ENCODE measurements around the gene C16orf95. TPM values are rescaled to one million over a fixed set of nuclear protein-coding genes. Genes with fewer than 3 reads are reported as not detected.
A peak's percentile ranks its signal among the peaks of the same experiment; 100 is the strongest.

Gene C16orf95
- polyA plus RNA-seq, 2 of the 4 experiments (the other 2 are of a cell fraction) = 3.5 to 6.3 TPM

DNA sequence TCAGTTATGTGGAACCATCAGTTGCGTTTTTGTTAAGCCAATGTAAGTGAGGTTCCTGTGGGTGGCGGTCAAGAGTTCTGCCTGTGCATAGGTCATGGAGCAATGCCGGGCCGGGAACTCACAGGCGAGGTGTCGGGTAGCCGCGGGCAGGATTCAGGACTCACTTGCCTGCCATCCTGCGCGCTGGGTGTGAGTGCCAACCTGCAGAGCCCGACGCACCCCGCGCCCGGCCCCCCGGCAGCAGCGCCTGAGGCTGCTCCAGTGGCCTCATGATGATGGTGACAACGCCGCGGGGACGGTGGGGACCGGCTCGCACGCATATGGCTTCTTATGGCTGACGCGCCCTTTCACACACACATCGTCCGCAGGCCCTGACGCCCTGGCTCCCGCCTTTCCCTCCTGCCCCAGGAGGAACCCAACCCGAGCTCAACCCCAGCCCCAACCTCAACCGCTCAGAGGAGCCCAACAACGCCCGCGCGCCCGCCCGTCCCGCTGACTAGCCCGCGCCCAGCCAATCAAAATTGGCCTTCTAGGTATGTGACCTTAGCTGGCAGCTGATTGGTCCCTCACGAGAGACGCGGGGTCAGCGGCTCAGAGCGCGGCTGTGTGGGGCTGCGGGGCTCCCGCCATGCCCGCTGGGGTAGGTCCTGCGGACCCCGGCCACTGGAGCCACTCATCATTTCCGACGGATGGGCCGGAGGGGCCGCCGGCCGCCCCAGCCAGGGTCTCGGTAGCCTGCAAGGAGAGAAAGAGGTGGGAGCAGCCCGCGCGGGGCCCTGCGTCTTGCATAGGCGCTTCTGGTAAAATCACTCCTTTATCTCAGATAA is at the start of gene C16orf95 (continued):
- TF ChIP-seq HEYL (CRISPR knock-in tag; IDR thresholded peaks at IDR 0.05) (no peak), POLR2AphosphoS2 (conservative IDR thresholded peaks at IDR 0.05; ENCODE audit: low read length) (no peak), ESRRA (IDR thresholded peaks at IDR 0.05; ENCODE audit: borderline replicate concordance, low read length) (no peak), MAFK (IDR thresholded peaks at IDR 0.05; ENCODE audit: partially characterized antibody) (no peak), CTCF (IDR thresholded peaks at IDR 0.05) (peak; percentile 52), RAD21 (conservative IDR thresholded peaks at IDR 0.05 in 1 of 2, IDR thresholded peaks at IDR 0.05 in 1 of 2) (peak; percentile 34 to 50)

DNA sequence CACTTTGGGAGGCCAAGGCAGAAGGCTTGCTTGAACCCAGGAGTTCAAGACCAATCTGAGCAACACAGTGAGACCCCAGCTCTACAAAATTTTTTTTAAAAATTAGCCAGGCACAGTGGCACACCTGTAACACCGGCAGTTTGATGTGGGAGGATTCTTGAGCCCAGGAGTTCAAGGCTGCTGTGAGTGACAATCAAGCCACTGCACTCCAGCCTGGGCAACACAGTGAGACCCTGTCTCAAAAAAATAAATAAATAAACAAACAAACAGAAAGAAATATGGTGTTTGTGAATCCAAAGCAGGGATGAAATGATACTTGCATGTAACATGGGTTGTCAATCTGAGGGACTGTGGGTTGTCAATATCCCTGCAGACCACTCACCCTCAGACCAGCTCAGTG is 49.7 kb upstream of the C16orf95 start:
- H3K27ac ChIP-seq = no peak overlapping the region
- no peak for DNase-seq (ENCODE audit: low read depth in 1 of 2, low spot score in 1 of 2)
- no peak for FAIRE-seq
- no peak overlapping the region for H3K4me3 ChIP-seq
- CTCF ChIA-PET = no interaction called here
- no peaks in the 10 kb centered on the region for H3K9me3 ChIP-seq
- no peak for ATAC-seq
- WGBS (ENCODE audit: missing lambda C conversion rate) = 78% methylated on average over 1 of the region's 1 CpG
- no peak overlapping the region for H3K4me2 ChIP-seq
- no peaks in the 10 kb centered on the region for H3K4me1 ChIP-seq
- TF ChIP-seq ZSCAN20 (CRISPR knock-in tag; IDR thresholded peaks at IDR 0.05) (no peak), SREBF2 (IDR thresholded peaks at IDR 0.05) (no peak), PHF8 (IDR thresholded peaks at IDR 0.05; ENCODE audit: borderline replicate concordance, low read depth) (no peak), POLR2A (IDR thresholded peaks at IDR 0.05; ENCODE audit: low read length) (no peak), MAZ (IDR thresholded peaks at IDR 0.05; ENCODE audit: borderline replicate concordance, low read depth, low read length) (no peak), HDAC2 (IDR thresholded peaks at IDR 0.05) (no peak), TP53 (CRISPR knock-in tag; IDR thresholded peaks at IDR 0.05) (no peak), KDM1A (IDR thresholded peaks at IDR 0.05; ENCODE audit: low read depth) (no peak), RAD21 (conservative IDR thresholded peaks at IDR 0.05 in 1 of 2, IDR thresholded peaks at IDR 0.05 in 1 of 2) (no peak), ZFP36 (IDR thresholded peaks at IDR 0.05; ENCODE audit: borderline replicate concordance, partially characterized antibody) (no peak), RNF2 (IDR thresholded peaks at IDR 0.05; ENCODE audit: borderline replicate concordance, low read depth) (no peak), CEBPB (IDR thresholded peaks at IDR 0.05) (no peak), EHMT2 (IDR thresholded peaks at IDR 0.05; ENCODE audit: low read depth) (no peak), E2F6 (IDR thresholded peaks at IDR 0.05; ENCODE audit: borderline replicate concordance, low read depth) (no peak), EP300 (IDR thresholded peaks at IDR 0.05) (no peak), GATA3 (IDR thresholded peaks at IDR 0.05; ENCODE audit: borderline replicate concordance) (no peak)
- TF ChIP-seq, protein P1, sequence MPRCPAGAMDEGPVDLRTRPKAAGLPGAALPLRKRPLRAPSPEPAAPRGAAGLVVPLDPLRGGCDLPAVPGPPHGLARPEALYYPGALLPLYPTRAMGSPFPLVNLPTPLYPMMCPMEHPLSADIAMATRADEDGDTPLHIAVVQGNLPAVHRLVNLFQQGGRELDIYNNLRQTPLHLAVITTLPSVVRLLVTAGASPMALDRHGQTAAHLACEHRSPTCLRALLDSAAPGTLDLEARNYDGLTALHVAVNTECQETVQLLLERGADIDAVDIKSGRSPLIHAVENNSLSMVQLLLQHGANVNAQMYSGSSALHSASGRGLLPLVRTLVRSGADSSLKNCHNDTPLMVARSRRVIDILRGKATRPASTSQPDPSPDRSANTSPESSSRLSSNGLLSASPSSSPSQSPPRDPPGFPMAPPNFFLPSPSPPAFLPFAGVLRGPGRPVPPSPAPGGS (IDR thresholded peaks at IDR 0.05) = no peak
- TF ChIP-seq, protein P2, sequence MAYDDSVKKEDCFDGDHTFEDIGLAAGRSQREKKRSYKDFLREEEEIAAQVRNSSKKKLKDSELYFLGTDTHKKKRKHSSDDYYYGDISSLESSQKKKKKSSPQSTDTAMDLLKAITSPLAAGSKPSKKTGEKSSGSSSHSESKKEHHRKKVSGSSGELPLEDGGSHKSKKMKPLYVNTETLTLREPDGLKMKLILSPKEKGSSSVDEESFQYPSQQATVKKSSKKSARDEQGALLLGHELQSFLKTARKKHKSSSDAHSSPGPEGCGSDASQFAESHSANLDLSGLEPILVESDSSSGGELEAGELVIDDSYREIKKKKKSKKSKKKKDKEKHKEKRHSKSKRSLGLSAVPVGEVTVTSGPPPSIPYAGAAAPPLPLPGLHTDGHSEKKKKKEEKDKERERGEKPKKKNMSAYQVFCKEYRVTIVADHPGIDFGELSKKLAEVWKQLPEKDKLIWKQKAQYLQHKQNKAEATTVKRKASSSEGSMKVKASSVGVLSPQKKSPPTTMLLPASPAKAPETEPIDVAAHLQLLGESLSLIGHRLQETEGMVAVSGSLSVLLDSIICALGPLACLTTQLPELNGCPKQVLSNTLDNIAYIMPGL (CRISPR knock-in tag; IDR thresholded peaks at IDR 0.05; ENCODE audit: borderline replicate concordance) = no peak
- POLR2A ChIA-PET = no interaction called here

All from A549 (cell line).